Fibroblast of upper back skin (primary cell): ENCODE measurements around the gene TMEM236.

Experiments
- DNase-seq: peaks from one replicate; pipeline ENCODE4 v3.0.0-alpha.2; 2013

Gene TMEM236

DNA sequence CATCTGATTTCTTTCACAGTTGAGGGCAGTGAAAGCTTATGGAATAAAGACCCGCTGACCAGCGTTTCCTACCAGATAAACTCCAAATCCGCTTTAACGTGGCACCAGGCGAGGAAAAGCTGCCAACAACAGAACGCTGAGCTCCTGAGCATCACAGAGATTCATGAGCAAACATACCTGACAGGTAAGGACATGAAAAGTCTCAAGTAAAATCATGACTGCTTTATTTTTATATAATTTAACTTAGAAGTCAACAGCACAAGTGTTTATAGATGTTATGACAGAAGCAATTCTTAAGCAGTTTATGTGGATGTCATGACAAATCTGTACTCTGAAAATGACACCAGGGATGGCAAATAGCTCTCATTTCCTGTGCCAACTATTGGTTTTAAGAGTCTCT, 81.7 kb downstream of the TMEM236 start:
- DNase-seq, result no peak

DNA sequence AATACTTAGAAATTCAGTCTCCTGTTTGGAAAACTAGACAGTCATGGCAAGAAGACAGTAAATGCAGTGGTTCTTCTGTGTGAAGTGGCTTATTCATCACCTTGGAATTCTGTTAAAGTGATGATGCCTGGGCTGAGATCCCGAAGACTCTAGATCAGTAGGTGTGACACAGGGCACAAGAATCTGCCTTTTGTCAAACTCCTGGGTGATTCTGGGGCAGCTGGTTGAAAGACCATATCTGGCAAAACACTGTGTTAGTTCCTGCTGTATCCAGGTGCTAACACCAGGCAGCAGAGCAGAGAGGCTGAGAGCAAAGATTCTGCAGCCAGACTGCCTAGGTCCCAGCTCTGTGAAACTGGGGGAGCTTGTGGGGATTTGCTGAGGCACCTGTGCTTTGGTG, 83.7 kb downstream of the TMEM236 start:
- DNase-seq, result peak; percentile 96

DNA sequence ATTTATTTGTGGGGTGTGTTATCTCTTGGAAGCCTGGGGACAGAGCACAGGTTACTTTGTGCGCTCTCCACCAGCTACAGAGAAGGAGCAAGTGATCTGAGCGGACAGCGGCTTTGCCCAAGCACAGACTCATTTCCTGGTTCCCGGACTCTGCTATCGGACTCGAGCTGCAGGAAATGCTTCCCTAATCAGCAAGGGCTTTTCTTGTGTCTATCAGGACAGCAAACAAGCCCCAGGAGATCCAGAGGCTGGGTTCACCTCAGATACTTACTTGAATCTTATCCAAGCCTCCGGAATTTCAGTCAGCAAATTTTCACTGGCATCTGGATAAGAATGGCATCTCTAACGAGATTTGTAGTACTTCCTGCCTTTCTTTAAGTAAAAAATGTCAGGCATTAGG, 84.9 kb downstream of the TMEM236 start:
- DNase-seq, result peak; percentile 65

DNA sequence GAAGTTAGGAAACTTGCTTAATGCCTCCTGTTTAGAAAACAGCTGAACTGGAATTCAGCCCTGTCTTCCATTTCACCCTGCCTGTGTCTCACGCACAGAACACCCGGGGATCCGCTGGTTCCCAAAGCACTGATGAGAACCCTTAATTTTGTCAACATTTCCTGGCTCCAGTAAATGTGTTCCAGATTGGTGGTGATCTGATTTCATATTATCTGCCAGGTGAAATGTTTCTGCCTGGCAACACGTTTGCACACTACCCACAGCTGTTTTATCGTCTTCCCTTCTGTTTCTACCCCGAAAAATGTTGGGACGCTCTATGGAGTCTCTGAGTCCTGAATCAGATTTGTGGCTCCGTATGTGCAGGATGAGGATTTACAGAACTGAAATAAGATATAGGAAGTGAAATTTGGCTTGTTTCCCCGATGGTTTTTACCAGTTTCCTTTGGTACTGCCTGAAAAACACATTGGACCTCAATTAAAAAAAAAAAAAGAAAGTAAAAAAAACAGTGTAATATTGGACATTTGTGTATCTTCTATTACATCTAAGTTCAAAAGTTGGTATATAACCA, 86.2 kb downstream of the TMEM236 start:
- no peak for DNase-seq

DNA sequence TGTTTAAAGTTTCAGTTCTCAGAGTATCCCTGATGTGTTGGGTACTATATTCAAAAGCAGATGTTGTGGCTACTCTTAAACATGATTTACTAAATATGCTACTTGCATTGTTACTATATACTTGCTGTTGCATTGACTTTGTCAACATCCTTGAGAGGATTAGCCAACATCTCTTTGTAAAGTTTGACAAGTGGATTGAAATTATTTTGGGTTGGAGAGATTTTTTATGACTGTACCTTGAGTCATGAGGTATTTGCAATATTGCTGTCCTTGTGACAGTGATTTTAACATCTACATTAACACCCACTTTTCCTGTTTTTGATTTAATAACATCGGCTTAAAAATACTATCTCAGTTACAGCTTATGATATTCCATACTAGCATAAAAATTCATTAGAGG, 89.0 kb downstream of the TMEM236 start:
- DNase-seq, result no peak

DNA sequence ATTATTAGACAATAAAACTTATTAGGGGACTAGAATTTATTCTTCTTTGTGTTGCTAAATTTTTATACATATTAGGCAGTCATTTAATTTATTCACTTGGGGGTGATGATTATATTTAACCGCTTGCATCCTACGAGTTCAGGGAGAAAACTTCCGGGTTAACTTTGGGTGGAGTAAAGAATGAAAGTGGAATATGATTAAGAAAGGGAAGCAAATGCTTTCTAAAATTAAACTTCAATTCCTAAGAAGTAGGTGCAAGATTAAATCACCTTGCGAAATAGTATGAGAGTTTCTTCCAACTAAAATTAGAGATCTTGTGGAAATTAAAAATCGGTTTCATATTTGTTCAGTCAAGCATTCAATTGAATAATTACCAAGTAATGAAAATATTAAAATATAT, 90.6 kb downstream of the TMEM236 start:
- no peak for DNase-seq

DNA sequence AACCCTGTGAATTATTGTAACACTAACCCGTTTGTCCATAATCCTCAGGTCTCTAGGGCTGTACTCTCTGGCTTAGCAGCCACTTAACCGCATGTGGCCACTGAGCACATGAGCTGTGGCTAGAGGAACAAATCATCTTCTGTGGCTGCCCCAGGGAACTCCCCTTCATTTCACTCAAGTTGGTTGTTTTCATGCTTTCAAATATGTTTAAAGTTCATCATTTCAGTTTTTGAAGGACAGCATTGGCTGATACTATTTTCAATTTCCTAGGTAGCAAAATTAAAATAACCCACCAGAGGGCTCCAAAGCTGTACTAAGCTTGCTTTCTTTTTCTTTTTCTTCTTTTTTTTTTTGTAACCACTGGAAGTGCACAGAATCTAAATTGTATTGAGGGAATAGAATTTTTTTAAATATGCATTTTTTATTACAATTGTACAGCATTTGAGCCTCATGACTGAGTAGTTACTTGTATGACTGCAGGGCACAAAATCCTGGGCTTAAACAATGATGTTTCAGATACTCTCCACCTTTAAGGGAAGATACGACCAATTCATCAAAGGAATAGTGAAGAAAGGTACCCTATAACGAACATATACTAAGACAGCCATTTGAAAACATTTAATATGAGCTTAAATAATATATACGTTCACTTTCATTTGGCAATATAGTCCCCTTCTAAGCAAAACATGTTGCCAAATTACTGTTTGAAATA, 95.7 kb downstream of the TMEM236 start:
- peak; percentile 36 for DNase-seq

DNA sequence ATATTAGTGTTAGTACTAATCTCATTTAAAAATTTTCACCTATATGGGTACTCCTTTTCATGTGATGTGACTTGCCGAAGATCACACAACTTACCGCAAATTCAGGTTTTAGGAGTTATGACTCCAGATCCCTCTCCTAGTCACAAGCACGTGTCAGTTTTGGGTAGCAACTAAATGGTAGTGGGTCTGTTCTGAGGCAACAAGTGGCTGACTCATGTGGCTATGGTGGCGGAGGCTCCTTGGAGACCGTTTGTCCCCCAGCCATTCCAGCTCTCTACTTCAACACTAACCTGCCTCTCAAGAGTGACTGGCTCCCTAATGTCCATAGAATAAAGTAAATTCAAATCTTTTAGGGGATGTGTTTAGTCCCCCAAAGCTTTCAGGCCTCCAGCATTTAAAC, 96.6 kb downstream of the TMEM236 start:
- no peak for DNase-seq
